Lung (tissue), 12 donors: Measurements from ENCODE around the gene SEPTIN8. TPM values are rescaled to one million over a fixed set of nuclear protein-coding genes. Genes with fewer than 3 reads are reported as not detected.

Source experiments
- ATAC-seq: fragments of 200-7000 bp; cut with Tn5 transposase; one replicate; pipeline ENCODE4 v1.9.1; 2020; ENCODE audit warnings: moderate number of reproducible peaks; ENCODE audit not compliant: insufficient read depth, low FRiP score
- DNase-seq, 3 donors: peaks; one replicate each; pipeline ENCODE4 v3.0.0-alpha.2; 2013 to 2017
- H3K27ac ChIP-seq, 2 donors: one replicate each; pipeline ENCODE4 v1.5.1; 2013; ENCODE audit warnings: mild to moderate bottlenecking in 2 of 2, moderate library complexity in 2 of 2, control low read depth in 1 of 2, inconsistent platforms in 1 of 2, low read depth in 1 of 2, low read length in 1 of 2
- H3K27me3 ChIP-seq, 3 donors: one replicate each; pipeline ENCODE4 v1.5.1; 2013; ENCODE audit warnings: low read length in 2 of 3; ENCODE audit not compliant: control insufficient read depth in 3 of 3, insufficient read depth in 3 of 3
- H3K36me3 ChIP-seq, 4 donors: one replicate each; pipeline ENCODE4 v1.5.1; 2013; ENCODE audit warnings: low read length in 4 of 4, mild to moderate bottlenecking in 1 of 4, moderate library complexity in 1 of 4; ENCODE audit not compliant: control insufficient read depth in 4 of 4, insufficient read depth in 4 of 4
- H3K4me1 ChIP-seq, 5 donors: one replicate each; pipeline ENCODE4 v1.5.1; 2013; ENCODE audit warnings: low read length in 5 of 5, mild to moderate bottlenecking in 2 of 5, moderate library complexity in 1 of 5; ENCODE audit not compliant: control insufficient read depth in 5 of 5, insufficient read depth in 5 of 5
- H3K4me3 ChIP-seq: one replicate; pipeline ENCODE4 v1.5.1; 2013; ENCODE audit warnings: mild to moderate bottlenecking, control low read depth, moderate library complexity
- H3K9ac ChIP-seq, 2 donors: one replicate each; pipeline ENCODE4 v1.5.1; 2013; ENCODE audit warnings: low read length in 2 of 2, control low read depth in 1 of 2; ENCODE audit not compliant: insufficient read depth in 1 of 2
- H3K9me3 ChIP-seq, 4 donors: one replicate each; pipeline ENCODE4 v1.5.1; 2013; ENCODE audit warnings: low read length in 3 of 4, mild to moderate bottlenecking in 1 of 4, moderate library complexity in 1 of 4; ENCODE audit not compliant: control insufficient read depth in 4 of 4, insufficient read depth in 3 of 4
- CTCF ChIP-seq: IDR thresholded peaks from 2 replicates; pipeline ENCODE4 v1.5.1; 2012; ENCODE audit warnings: mild to moderate bottlenecking; ENCODE audit errors: control extremely low read depth, extremely low read depth
- WGBS, 2 donors: extraction: QIAGEN DNeasy Blood & Tissue Kit; methylation state at CpG; one replicate each; pipeline ENCODE4 v1.1.7; 2013; 5-methylcytosine and 5-hydroxymethylcytosine counted together
- polyA plus RNA-seq, 2 donors: library from polyadenylated mRNA; stranded (reverse); fragments of 200-250 nt; gene quantifications; one replicate each; pipeline ENCODE4 v1.2.1, GENCODE V29; 2013
- total RNA-seq, 2 donors: library from RNA; depleted of rRNA in 1 of 2; stranded (reverse); fragments of >200 nt in 1 of 2; gene quantifications; one replicate each; pipeline ENCODE4 v1.2.1, GENCODE V29; 2014 to 2021
- donor health status: control.
- donor health status: control.
- donor health status: Bipolar disorder and iron deficiency.
- donor health status: healthy.
- donor health status: DM: yes; HTN: yes; CAD: no.

SEPTIN8 gene
- total and polyA plus RNA-seq, 4 donors = 12.4 to 37.8 (median 22.0) TPM

- Histone ChIP-seq H3K4me1 (peaks cover 0 to 1% (median 0%) of the 10 kb centered on the region in 5 donors), H3K9me3 (no peaks in the 10 kb centered on the region), H3K27me3 (no peaks in the 10 kb centered on the region), H3K9ac (no peak overlapping the region), H3K36me3 (peaks cover 3 to 47% (median 29%) of the 10 kb centered on the region in 4 donors), H3K27ac (no peak overlapping the region), H3K4me3 (no peak overlapping the region)
- no peak for ATAC-seq
- no peak for DNase-seq
- no peak for TF ChIP-seq CTCF
- WGBS, 2 donors = 94 to 95% methylated on average over 22 of the region's 22 CpGs
Observed at GRCh38 chr5:132761321-132762240, 15.5 kb downstream of the SEPTIN8 start.

GRCh38 chr5:132760601-132761317 lies 16.3 kb downstream of the SEPTIN8 start:
- peaks cover 3 to 48% (median 29%) of the 10 kb centered on the region in 4 donors for H3K36me3 ChIP-seq
- no peak overlapping the region for H3K27ac ChIP-seq
- DNase-seq = no peak

GRCh38 chr5:132760049-132760420 lies 17.0 kb downstream of the SEPTIN8 start:
- no peak for TF ChIP-seq CTCF
- Histone ChIP-seq H3K36me3 (peaks cover 3 to 48% (median 26%) of the 10 kb centered on the region in 4 donors), H3K9ac (no peak overlapping the region), H3K4me1 (no peaks in the 10 kb centered on the region), H3K9me3 (no peaks in the 10 kb centered on the region), H3K27ac (no peak overlapping the region), H3K4me3 (no peak overlapping the region), H3K27me3 (no peaks in the 10 kb centered on the region)
- ATAC-seq (no peak), DNase-seq (no peak)
- 96 to 97% methylated on average over 12 of the region's 12 CpGs for WGBS, 2 donors

More at GRCh38 chr5:132760601-132761317, 16.3 kb downstream of the SEPTIN8 start:
- no peak for ATAC-seq
- 95 to 96% methylated on average over 21 of the region's 21 CpGs for WGBS, 2 donors
- TF ChIP-seq CTCF = no peak
- no peaks in the 10 kb centered on the region for H3K4me1 ChIP-seq
- H3K9ac ChIP-seq = no peak overlapping the region
- no peaks in the 10 kb centered on the region for H3K9me3 ChIP-seq
- no peaks in the 10 kb centered on the region for H3K27me3 ChIP-seq
- no peak overlapping the region for H3K4me3 ChIP-seq
